GM19238 (cell line): ENCODE results near the gene PLXNA4.

Source experiments
- DNase-seq: peaks from one replicate; pipeline ENCODE4 v3.0.0; 2011; ENCODE audit warnings: low spot score; ENCODE audit not compliant: insufficient read length

PLXNA4 gene

DNA sequence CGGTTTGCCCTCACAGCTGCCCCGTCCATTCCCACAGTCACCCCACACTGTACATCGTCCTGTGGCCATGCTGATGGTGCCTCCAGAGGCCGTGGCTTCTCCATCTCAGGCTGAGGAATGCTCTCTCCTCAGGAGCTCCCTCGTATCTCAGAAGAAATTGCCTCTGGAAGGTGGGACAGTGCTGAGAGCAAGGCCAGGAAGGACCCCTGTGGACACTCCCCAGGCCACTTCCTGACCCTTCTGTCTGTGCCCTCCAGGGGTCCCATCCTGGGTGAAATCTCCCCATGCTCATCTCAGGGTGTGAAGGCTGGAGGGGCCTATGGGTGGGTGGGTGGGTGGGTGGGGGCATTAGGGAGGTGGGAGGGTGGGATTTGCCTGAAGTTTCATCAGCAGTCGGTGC lies 454.3 kb downstream of the PLXNA4 start:
- DNase-seq = no peak

DNA sequence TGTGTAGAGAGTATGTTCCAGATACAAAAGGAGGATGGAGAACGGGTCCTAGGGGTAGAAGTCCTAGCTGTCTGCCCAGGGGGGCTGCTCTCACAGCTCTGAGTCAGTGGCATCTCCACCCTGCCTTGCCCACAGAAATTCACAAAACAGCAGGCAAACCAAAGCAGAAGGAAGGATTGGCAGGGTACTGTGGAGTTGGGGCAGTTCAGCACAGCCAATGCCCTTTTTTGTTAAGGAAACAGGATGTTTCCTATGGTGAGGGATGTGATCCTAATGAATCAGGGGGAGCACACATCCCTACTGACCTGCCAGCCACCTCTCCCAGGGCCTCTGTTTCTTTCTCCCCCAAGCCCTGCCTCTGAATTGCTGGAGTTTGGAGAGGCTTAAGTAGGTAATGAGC lies 457.6 kb downstream of the PLXNA4 start:
- DNase-seq = no peak

- DNase-seq = no peak
Observed at GRCh38 chr7:132117636-132118035, 458.6 kb downstream of the PLXNA4 start.

DNA sequence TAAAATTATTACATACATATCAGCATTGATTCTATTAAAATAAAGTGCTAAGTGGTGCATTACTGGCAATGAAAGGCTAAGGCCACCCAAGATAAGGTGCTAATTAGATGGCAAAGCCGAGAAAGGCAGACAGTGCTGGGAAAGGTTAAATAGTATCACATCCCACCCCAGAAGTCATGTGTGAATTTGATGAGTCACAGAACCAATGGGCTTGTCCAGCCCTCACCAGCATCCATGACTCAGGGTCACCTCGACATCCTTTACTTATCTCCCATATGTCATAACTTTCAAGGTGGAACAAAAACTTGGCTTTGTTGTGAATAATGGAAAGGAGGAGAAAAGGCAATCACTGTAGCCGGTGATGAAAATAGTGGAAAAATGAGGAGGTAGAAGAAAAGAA lies 459.1 kb downstream of the PLXNA4 start:
- DNase-seq = no peak

GRCh38 chr7:132116369-132116768 lies 459.9 kb downstream of the PLXNA4 start:
- DNase-seq = no peak

DNA sequence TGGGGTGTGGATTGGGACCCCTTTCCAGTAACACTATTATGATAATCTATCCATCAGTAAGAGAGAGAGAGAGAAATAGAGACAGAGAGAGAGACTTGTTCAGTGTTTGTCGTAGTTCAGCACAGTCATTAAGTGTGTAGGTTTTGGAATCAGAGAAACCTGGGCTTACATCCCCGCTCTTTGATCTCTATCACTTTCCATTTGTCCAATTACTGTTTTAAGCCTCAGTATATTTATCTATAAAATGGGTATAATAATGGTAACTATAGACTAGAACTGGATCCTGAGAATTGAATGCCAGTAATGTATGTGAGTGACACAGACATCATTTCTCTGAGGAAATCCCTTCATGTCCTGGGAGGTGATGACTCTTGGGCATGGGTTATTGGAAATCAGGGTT lies 460.5 kb downstream of the PLXNA4 start:
- no peak for DNase-seq

DNA sequence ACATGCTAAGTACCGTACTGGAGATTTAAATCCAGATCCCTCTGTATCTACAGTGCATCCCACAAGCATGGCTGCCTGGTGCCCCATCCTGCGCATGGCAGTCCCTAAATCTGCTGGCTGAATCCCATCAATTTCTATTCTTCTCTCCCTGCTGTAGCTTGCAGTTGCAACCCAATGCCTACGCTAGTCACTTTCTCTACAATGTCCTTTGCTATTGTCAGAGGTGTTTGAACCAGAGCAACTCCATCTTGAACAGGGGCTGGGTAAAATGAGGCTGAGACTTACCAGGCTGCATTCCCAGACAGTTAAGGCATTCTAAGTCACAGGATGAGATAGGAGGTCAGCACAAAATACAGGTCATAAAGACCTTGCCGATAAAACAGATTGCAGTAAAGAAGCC lies 461.2 kb downstream of the PLXNA4 start:
- DNase-seq = no peak

DNA sequence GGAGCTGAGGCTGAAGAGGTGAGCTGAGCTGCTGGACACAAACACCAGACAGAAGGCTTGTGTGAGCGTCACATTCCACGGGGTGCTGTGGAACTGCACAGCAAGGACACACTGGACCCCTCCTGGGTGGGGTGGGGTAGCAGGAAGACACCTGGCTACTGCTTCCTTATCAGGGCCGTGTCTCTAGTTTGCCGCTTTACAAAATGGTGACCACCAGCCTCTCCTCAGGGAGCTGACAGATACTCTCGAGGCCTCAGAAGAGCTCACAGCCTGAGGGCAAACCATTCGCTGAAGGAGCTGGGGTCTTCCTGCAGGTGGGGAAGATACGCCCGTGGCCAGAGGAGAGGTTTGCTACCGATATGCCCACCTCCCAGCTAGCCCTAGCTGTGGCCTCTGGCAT lies 461.9 kb downstream of the PLXNA4 start:
- no peak for DNase-seq

- DNase-seq = no peak
Observed at GRCh38 chr7:132113536-132114371, 462.5 kb downstream of the PLXNA4 start.

DNA sequence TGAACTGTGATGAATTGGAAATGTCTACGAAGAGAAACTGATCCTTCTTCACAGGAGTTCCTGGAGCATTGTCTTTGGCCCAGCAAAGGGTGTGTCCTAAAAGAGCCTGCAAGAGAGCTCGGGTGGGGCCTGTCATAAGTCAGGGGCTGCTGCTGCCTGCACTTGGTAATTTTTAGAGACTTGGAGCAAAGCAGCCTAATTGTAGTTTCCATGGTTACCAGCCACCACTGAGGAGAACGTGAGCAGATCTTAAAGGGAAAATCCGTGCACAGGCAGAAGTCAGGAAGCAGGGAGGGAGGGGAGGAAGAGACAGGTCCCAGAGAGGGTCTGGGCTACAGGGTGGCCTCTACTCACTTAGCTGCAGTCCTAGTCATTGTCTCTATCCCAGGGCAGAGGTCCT lies 463.6 kb downstream of the PLXNA4 start:
- DNase-seq = no peak

- no peak for DNase-seq
Observed at GRCh38 chr7:132112106-132112505, 464.2 kb downstream of the PLXNA4 start.

DNA sequence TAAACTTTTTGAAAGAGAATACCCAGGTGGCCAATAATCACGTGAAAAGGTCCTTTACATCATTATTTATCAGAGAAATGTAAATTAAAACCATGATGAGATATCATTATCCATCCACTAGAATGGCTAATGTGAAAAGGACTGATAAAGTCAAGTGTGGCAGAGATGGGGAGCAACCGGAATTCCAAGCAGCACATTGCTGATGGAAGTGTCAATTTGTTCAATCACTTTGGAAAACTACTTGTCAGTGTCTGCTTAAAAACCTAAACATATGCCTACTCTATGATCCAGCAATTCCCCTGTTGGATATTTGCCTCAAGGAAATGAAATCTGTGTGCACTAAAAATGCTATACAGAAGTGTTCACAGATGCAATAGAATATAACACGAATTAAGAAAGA lies 465.6 kb downstream of the PLXNA4 start:
- DNase-seq = no peak

- DNase-seq = no peak
Observed at GRCh38 chr7:132109769-132110168, 466.5 kb downstream of the PLXNA4 start.

- no peak for DNase-seq
Observed at GRCh38 chr7:132108563-132108962, 467.7 kb downstream of the PLXNA4 start.

GRCh38 chr7:132106491-132106890 lies 469.8 kb downstream of the PLXNA4 start:
- DNase-seq = no peak

GRCh38 chr7:132105096-132105495 lies 471.2 kb downstream of the PLXNA4 start:
- DNase-seq = no peak

DNA sequence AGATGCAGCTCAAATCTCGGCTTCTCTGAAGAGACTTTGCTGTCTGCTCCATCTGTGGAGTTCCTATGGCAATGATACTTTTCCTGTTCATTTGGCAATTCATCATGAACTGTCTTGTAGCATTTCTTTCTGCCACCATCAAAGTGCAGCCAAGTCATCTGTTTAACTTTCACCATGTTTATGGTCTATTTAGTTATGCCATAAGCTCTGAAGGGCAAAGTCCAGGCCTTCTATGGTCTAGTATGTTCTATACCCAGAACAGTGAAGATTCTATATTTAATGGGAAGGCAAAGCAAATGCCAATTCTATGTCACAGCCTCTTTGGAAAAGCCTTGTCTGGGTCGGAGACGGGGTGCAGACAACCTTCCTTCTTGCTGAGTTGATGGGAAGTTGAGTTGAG lies 472.6 kb downstream of the PLXNA4 start:
- no peak for DNase-seq

- no peak for DNase-seq
Observed at GRCh38 chr7:132102942-132103341, 473.3 kb downstream of the PLXNA4 start.

- no peak for DNase-seq
Observed at GRCh38 chr7:132102391-132102790, 473.9 kb downstream of the PLXNA4 start.

- DNase-seq = no peak
Observed at GRCh38 chr7:132100981-132101380, 475.3 kb downstream of the PLXNA4 start.

GRCh38 chr7:132100483-132100882 lies 475.8 kb downstream of the PLXNA4 start:
- DNase-seq = no peak

GRCh38 chr7:132099163-132099562 lies 477.1 kb downstream of the PLXNA4 start:
- DNase-seq = no peak

- DNase-seq = no peak
Observed at GRCh38 chr7:132098327-132098726, 477.9 kb downstream of the PLXNA4 start.
